Measurements from ENCODE around the gene ATP6V0A1. TPM values are rescaled to one million over a fixed set of nuclear protein-coding genes. Genes with fewer than 3 reads are reported as not detected.

Gene ATP6V0A1
- 49.7 to 55.2 TPM (median 50.9 TPM) in 3 replicates for total RNA-seq (2021)
- Bru-seq, nascent RNA = percentile 70 among the genes with signal in this experiment
- long read RNA-seq, experiment 1, full-length matches to known transcripts = 138 of 249 reads
- long read RNA-seq, experiment 1, partial matches to known transcripts = 23 of 249 reads
- long read RNA-seq, experiment 1, other reads (novel, unspliced or antisense) = 88 of 249 reads
- long read RNA-seq, experiment 2, full-length matches to known transcripts = 15 of 35 reads
- long read RNA-seq, experiment 2, partial matches to known transcripts = 14 of 35 reads
- long read RNA-seq, experiment 2, other reads (novel, unspliced or antisense) = 6 of 35 reads
- long read RNA-seq, experiment 3, full-length matches to known transcripts = 8 of 12 reads
- long read RNA-seq, experiment 3, partial matches to known transcripts = 3 of 12 reads
- long read RNA-seq, experiment 3, other reads (novel, unspliced or antisense) = 1 of 12 reads

GRCh38 chr17:42458497-42459255 lies at the start of gene ATP6V0A1:
Gene ATP6V0A1, plus strand, starts transcription at chr17:42458878. Its CDS starts 2,017 bp downstream, at chr17:42460895.
- peaks cover 34% of the 10 kb centered on the region for H3K4me1 Mint-ChIP-seq
- POLR2A ChIA-PET = interaction anchor here (0.6 to 0.7 kb wide), 2 partner anchors 36 to 269 kb away, joined by 3 to 5 read pairs; partner anchors contain the start of gene CAVIN1
- CTCF ChIA-PET = interaction anchor here (0.6 to 1.0 kb wide), 2 partner anchors 19 to 366 kb away, joined by 4 read pairs; no protein-coding TSS in a partner anchor
- DNase-seq (ENCODE audit: low spot score) (peak; percentile 97), ATAC-seq (peak; percentile 96)
- peak within 1 kb of the TSS; percentile 93 for H3K4me3 Mint-ChIP-seq
- TF ChIP-seq KAT7 (CRISPR knock-in tag; IDR thresholded peaks at IDR 0.05; ENCODE audit: borderline replicate concordance) (no peak), ZBTB43 (CRISPR knock-in tag; IDR thresholded peaks at IDR 0.05) (no peak), ETV6 (CRISPR knock-in tag; IDR thresholded peaks at IDR 0.05) (no peak), USF2 (CRISPR knock-in tag; IDR thresholded peaks at IDR 0.05) (peak; percentile 73), CREM (CRISPR knock-in tag; IDR thresholded peaks at IDR 0.05) (peak; percentile 70; the same call in 1 of the 2 replicates), FOXP4 (CRISPR knock-in tag; IDR thresholded peaks at IDR 0.05) (0 out of 2 replicates have a peak, but pooled peaks have one; percentile 39), MAX (CRISPR knock-in tag; IDR thresholded peaks at IDR 0.05) (peak; percentile 83; the same call in 1 of the 2 replicates), GABPB1 (CRISPR knock-in tag; IDR thresholded peaks at IDR 0.05) (no peak), ZNF219 (CRISPR knock-in tag; IDR thresholded peaks at IDR 0.05; ENCODE audit: borderline replicate concordance) (no peak), ZNF416 (CRISPR knock-in tag; IDR thresholded peaks at IDR 0.05) (no peak), HMGXB4 (CRISPR knock-in tag; IDR thresholded peaks at IDR 0.05) (no peak), ATF3 (CRISPR knock-in tag; conservative IDR thresholded peaks at IDR 0.05) (no peak), USF1 (CRISPR knock-in tag; IDR thresholded peaks at IDR 0.05) (peak; percentile 64; the same call in 1 of the 2 replicates), SOX15 (CRISPR knock-in tag; IDR thresholded peaks at IDR 0.05) (no peak), HMGA2 (CRISPR knock-in tag; IDR thresholded peaks at IDR 0.05) (no peak), ZNF232 (CRISPR knock-in tag; IDR thresholded peaks at IDR 0.05) (no peak), SP1 (CRISPR knock-in tag; conservative IDR thresholded peaks at IDR 0.05) (peak; percentile 81), ZNF121 (CRISPR knock-in tag; IDR thresholded peaks at IDR 0.05) (peak; percentile 96)
- no peaks in the 10 kb centered on the region; the same call in 1 of the 2 replicates for H3K27me3 Mint-ChIP-seq (ENCODE audit: low read depth)
- peaks cover 4% of the 10 kb centered on the region; the same call in 1 of the 2 replicates for H3K9me3 Mint-ChIP-seq
- peak within 1 kb of the TSS; percentile 97 for H3K27ac Mint-ChIP-seq
- peaks cover 6% of the 10 kb centered on the region for H3K36me3 Mint-ChIP-seq
